Measurements from ENCODE around the gene RDH16. TPM values are rescaled to one million over a fixed set of nuclear protein-coding genes. Genes with fewer than 3 reads are reported as not detected.

The RDH16 gene
- total RNA-seq, 1 experiment from 2014 or later, result 0.39 TPM

DNA sequence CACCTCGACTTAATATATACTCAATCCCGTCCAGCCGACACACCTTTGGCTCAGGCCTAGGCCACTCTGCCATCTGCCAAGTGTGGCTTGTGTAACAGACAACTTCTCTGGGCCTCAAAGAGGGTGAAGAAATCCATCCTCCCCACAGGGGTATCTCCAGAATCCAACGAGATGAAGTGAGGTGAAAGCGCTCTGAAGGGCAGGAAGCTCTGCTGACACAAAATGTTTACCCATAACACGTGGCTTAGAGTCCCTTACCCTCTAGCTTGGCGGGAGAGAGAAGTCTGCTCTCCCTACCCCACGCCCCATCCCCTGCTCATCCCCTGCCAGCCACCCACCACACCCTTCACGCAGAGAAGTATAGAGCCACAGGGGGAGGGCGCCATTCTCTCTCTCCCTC lies 35.9 kb upstream of the RDH16 start:
- Mint-ChIP-seq H3K9me3 (ENCODE audit: unreplicated experiment) (no peaks in the 10 kb centered on the region), H3K27ac (ENCODE audit: unreplicated experiment) (no peak overlapping the region), H3K36me3 (ENCODE audit: insufficient read depth, unreplicated experiment) (no peaks in the 10 kb centered on the region), H3K27me3 (ENCODE audit: insufficient read depth, unreplicated experiment) (no peaks in the 10 kb centered on the region), H3K4me3 (ENCODE audit: unreplicated experiment) (no peak overlapping the region), H3K4me1 (ENCODE audit: low read depth, unreplicated experiment) (peaks cover 5% of the 10 kb centered on the region)
- no peak overlapping the region for H3K4me3 ChIP-seq (ENCODE audit: low read depth, low read length)
- CTCF ChIA-PET, result no interaction called here
- H3K4me1 ChIP-seq, result 0 out of 2 replicates have a peak, but pooled peaks cover under 1% of the 10 kb centered on the region
- no TSS peak for BruUV-seq (replicated peaks)
- TF ChIP-seq, protein P1, sequence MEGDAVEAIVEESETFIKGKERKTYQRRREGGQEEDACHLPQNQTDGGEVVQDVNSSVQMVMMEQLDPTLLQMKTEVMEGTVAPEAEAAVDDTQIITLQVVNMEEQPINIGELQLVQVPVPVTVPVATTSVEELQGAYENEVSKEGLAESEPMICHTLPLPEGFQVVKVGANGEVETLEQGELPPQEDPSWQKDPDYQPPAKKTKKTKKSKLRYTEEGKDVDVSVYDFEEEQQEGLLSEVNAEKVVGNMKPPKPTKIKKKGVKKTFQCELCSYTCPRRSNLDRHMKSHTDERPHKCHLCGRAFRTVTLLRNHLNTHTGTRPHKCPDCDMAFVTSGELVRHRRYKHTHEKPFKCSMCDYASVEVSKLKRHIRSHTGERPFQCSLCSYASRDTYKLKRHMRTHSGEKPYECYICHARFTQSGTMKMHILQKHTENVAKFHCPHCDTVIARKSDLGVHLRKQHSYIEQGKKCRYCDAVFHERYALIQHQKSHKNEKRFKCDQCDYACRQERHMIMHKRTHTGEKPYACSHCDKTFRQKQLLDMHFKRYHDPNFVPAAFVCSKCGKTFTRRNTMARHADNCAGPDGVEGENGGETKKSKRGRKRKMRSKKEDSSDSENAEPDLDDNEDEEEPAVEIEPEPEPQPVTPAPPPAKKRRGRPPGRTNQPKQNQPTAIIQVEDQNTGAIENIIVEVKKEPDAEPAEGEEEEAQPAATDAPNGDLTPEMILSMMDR (IDR thresholded peaks at IDR 0.05; ENCODE audit: insufficient read depth in 1 of 2, low read depth in 1 of 2, low read length in 1 of 2, severe bottlenecking in 1 of 2, unreplicated experiment in 1 of 2), result no peak
- no peak for DNase-seq
- H3K27me3 ChIP-seq (replicated peaks; ENCODE audit: control insufficient read depth, insufficient read depth, low read length), result no peaks in the 10 kb centered on the region
- intact Hi-C loops (cut with micrococcal nuclease; ENCODE audit: unreplicated experiment), result no loop called here
- POLR2A ChIA-PET, result no interaction called here
- no peaks in the 10 kb centered on the region for H3K36me3 ChIP-seq (ENCODE audit: control insufficient read depth, insufficient read depth, low read length)
- no peaks in the 10 kb centered on the region for H3K9me3 ChIP-seq

DNA sequence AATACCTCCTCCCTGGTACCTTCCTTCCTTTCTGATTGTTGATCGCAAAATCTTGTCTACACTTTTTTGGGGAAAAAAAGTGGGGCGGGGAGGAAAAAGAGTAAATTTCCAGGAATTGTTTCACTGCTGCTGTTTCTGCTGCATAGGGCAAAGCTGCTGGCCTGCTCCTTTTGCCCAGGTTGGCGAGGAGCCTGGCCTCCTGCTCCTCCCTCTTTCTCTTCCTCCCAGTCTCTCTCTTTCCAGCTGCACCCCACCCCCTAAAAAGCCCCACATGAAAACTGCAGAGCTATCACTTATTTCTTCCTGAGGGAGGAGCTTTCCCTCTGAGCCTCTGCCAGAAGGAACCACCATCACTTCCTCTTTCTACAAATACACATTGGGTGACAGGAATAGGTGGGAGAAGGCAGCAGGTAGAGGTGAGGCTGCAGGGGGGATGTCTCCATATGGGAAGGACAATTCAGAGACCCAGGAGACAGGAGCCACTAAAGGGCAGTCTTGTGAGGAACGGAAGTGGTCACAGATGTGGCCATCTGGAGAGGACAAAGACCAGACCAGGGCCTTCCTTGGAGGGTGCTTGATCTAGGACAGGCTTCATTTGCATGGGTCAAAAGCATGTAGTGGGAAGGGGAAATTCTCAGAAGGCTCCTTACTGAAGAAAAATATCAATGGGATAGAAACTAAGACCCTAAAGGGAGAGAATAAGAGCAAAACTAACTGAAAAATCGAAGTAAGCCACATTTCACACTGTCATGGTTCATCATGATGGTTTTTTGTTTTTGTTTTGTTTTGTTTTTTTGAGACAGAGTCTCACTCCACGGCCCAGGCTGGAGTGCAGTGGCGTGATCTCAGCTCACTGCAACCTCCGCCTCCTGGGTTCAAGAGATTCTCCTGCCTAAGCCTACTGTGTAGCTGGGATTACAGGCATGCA lies 34.2 kb upstream of the RDH16 start:
- CTCF ChIA-PET, result interaction anchor here (0.5 kb wide), 1 partner anchor 234 kb away, joined by 4 read pairs; no protein-coding TSS in a partner anchor
- Histone ChIP-seq H3K36me3 (ENCODE audit: control insufficient read depth, insufficient read depth, low read length) (no peaks in the 10 kb centered on the region), H3K27me3 (replicated peaks; ENCODE audit: control insufficient read depth, insufficient read depth, low read length) (no peaks in the 10 kb centered on the region), H3K9me3 (no peaks in the 10 kb centered on the region), H3K4me3 (ENCODE audit: low read depth, low read length) (no peak overlapping the region), H3K4me1 (0 out of 2 replicates have a peak, but pooled peaks cover 8% of the 10 kb centered on the region)
- Mint-ChIP-seq H3K36me3 (ENCODE audit: insufficient read depth, unreplicated experiment) (no peaks in the 10 kb centered on the region), H3K27me3 (ENCODE audit: insufficient read depth, unreplicated experiment) (no peaks in the 10 kb centered on the region), H3K9me3 (ENCODE audit: unreplicated experiment) (no peaks in the 10 kb centered on the region), H3K27ac (ENCODE audit: unreplicated experiment) (no peak overlapping the region), H3K4me1 (ENCODE audit: low read depth, unreplicated experiment) (peaks cover 9% of the 10 kb centered on the region), H3K4me3 (ENCODE audit: unreplicated experiment) (no peak overlapping the region)
- intact Hi-C loops (cut with micrococcal nuclease; ENCODE audit: unreplicated experiment), result no loop called here
- TF ChIP-seq, protein P1 (IDR thresholded peaks at IDR 0.05; ENCODE audit: insufficient read depth in 1 of 2, low read depth in 1 of 2, low read length in 1 of 2, severe bottlenecking in 1 of 2, unreplicated experiment in 1 of 2), result no peak
- POLR2A ChIA-PET, result no interaction called here
- no TSS peak for BruUV-seq (replicated peaks)
- DNase-seq, result no peak

DNA sequence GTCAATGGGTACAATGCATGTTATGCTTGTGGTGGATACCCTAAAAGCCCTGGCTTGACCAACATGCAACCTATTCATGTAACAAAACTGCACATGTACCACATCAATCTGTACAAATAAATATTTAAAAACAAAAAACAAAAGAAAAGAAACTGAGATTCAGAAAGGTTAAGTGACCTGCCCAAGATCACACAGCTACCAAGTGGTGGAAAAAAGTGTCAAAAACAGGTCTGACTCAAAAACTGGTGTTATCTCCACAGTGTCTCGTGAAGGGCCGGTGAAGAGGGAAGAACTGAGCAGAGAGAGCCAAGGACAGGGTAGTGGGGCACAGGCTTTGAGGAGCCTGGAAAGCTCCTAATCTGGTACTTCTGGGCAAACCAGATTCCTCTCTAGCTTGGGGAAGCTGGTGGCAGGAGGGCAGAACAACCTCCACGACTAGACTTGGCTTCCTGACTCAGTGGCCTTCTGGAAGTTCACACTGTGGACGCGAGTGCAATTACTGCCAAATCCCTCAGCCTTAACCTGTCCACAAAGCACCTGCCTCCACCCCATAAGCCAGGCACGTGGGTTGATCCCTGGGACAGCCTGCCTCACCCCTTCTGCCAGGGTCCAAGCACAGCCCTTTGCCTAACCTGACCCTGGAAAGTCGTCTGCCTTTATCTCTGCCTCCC lies 33.4 kb upstream of the RDH16 start:
- TF ChIP-seq, protein P1 (IDR thresholded peaks at IDR 0.05; ENCODE audit: insufficient read depth in 1 of 2, low read depth in 1 of 2, low read length in 1 of 2, severe bottlenecking in 1 of 2, unreplicated experiment in 1 of 2), result no peak
- ChIA-PET POLR2A (no interaction called here), CTCF (no interaction called here)
- H3K4me3 Mint-ChIP-seq (ENCODE audit: unreplicated experiment), result no peak overlapping the region
- no TSS peak for BruUV-seq (replicated peaks)
- H3K4me1 Mint-ChIP-seq (ENCODE audit: low read depth, unreplicated experiment), result peaks cover 17% of the 10 kb centered on the region
- intact Hi-C loops (cut with micrococcal nuclease; ENCODE audit: unreplicated experiment), result no loop called here
- no peak overlapping the region for H3K27ac Mint-ChIP-seq (ENCODE audit: unreplicated experiment)
- H3K27me3 Mint-ChIP-seq (ENCODE audit: insufficient read depth, unreplicated experiment), result no peaks in the 10 kb centered on the region
- DNase-seq, result no peak
- H3K9me3 Mint-ChIP-seq (ENCODE audit: unreplicated experiment), result no peaks in the 10 kb centered on the region
- Histone ChIP-seq H3K9me3 (no peaks in the 10 kb centered on the region), H3K36me3 (ENCODE audit: control insufficient read depth, insufficient read depth, low read length) (no peaks in the 10 kb centered on the region), H3K4me3 (ENCODE audit: low read depth, low read length) (no peak overlapping the region), H3K27me3 (replicated peaks; ENCODE audit: control insufficient read depth, insufficient read depth, low read length) (no peaks in the 10 kb centered on the region), H3K4me1 (peaks cover 13% of the 10 kb centered on the region)
- peaks cover 5% of the 10 kb centered on the region for H3K36me3 Mint-ChIP-seq (ENCODE audit: insufficient read depth, unreplicated experiment)
